GM21390 (cell line): Measurements from ENCODE around the gene MORF4L2.
"Not testable (repeated sequence)": the region's sequence is repeated elsewhere in the genome, so short reads cannot be mapped to it uniquely, and the experiment has no call there.

Experiments used
- ATAC-seq: cut with Tn5 transposase; IDR thresholded peaks from one replicate; pipeline ENCODE4 v1.9.1; 2021; ENCODE audit not compliant: unreplicated experiment

MORF4L2 gene

DNA sequence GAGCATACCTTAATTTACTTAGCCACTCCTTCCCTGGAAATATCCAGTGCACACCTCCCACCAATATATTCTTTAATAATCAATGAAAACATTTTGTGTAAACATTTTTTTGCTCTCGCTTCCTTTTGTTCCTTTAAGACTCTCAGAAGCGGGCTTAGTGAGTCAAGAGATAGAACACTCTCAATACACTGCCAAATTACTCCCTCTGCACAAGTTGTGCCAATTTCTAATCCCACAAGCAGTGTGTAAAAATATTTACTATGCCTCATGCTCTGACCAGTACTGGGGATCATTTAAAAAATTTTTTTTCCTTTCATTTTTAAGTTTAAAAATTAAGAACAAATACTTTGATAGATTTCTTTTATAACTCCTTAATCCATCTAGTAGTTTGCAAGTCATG, 5.1 kb downstream of the MORF4L2 start:
- ATAC-seq: no peak

- no peak for ATAC-seq
These were observed 8.1 kb downstream of the MORF4L2 start for GRCh38 chrX:103678199-103678993.

DNA sequence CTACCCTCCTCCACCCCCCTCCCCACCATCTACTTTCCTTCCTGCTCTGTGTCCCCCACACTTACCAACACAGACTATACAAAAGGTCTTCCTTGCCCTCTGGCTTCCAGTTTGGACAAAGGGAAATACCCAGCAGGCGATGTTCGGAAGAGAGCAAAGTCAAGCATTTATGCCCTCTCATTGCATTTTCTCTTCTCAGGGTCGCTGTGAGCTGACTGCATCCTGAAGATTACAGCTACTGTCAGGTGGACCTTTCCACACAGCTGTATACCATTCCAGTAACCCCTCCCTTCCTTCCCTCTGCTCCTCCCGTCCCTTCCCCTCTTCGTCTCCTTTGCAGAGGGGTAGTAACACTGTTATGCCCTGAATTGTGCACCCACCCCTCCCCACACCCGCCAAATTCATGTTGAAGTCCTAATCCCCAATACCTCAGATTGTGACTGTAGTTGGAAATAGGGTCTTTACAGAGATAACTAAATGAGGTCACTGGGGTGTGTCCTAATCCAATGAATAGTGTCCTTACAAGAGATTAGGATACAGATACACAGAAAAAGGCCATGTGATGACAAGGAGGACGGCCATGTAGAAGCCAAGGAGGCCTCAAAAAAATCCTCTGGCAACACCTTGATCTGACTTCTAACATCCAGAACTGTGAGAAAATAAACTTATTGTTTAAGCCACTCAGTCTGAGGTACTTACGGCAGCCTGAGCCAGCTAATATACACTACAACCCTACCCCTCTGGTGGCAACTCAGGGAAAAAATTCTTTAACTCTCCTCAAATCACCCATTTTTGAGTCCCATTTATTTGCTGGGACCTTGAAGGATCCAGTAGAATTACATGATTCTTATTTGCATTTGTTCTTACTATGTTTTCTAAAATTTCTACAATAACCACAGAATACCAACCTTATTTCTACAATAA, 11.7 kb downstream of the MORF4L2 start:
- no peak for ATAC-seq

DNA sequence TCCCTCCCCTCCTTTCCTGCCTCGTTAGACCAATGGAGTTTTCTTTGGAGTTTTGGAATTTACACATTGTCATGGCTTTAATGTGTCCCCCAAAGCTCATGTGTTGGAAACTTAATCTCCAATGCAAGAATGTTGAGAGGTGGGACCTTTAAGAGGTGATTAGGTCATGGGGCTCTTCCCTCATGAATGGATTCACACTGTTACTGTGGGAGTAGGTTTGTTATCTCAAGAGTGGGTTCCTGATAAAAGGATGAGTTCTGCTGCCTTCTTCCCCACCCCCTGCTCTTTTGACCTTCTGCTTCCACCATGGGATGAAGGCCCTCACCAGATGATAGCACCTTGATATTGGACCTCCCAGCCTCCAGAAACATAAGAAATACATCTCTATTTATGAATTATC, 16.8 kb downstream of the MORF4L2 start:
- no peak for ATAC-seq

- ATAC-seq: no peak
These were observed 20.0 kb downstream of the MORF4L2 start for GRCh38 chrX:103666202-103667107.

DNA sequence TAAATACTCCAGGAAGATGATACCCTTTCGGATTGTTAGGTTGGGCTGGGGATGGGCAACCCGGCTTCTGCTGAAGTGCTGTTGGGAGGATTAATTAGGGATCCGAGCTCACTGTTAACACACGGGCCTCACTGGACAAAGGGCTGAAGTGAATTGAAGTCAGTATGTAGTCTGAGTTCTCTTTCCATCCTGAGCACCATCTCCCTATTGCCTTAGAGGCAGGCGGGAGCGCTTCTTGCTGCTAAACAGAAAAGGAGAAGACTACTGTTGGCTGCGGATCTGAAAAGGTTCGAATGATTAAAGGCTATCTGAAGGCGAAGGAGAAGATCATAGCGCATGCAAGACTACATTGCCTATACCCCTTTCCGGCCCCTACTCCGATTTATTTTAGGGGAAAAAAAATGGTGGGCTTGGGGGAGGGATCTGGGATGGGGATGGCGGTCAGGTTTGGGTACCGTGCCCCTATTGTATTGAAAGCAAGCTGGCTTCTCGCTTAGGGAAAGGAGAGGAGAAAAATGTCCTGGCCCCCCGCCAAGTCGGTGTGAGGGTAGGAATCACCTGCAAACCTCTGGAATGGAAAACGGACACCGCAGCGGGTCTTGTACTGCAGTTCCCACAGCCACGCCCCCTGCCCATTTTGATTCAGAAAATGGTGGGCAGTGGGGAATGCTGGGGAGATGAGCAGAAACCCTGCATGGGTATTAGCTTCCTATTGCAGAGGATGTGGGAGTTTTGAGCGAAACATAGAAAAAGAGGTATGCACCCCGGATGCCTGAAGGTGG, 22.3 kb downstream of the MORF4L2 start:
- ATAC-seq: no peak

GRCh38 chrX:103659460-103659859, 27.0 kb downstream of the MORF4L2 start:
- not testable (repeated sequence) for ATAC-seq

DNA sequence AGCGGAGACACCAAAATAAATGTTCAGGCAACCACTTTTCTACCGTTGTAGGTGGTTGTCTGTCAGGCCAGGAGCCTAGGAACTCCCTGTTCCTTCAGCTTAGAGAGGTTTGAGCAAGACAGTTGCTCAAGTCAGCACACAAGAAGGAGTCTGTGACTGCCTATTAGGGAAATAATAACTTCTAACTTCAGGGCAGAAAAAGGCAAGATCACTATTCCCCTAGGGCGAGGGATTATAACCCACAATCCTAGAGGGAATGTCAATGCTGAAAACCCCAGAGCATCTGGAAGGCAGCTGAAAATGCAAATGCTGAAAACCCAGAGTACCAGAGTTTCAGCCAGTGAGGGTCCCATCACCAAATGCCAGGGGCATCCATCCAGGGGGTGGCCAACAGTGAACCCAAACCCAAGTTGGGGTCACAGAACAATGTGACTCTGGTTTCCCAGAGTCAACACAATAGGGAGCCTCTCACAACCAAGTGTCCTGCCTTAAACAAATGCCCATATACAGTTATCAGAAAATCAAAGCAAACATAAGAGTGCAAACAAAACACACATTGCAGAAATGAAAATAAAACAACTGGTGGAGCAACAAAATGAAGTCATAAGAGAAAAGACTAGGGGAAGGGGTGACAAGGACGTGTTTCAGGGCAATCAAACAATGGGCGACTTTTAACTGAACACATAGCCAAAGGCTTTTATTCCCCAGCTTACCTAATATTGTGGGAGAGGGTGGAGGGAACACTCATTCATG, 27.6 kb downstream of the MORF4L2 start:
- ATAC-seq: no peak

DNA sequence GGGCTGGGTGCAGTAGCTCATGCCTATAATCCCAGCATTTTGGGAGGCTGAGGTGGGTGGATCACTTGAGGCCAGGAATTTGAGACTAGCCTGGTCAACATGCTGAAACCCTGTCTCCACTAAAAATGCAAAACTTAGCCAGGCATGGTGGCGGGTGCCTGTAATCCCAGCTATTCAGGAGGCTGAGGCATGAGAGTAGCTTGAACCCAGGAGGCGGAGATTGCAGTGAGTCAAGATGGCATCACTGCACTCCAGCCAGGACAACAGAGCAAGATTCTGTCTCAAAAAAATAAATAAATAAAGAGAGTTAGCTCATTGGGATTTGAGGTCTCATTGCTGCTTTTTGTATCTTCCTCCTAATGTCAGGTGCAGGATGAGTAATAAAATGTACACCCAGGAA, 29.4 kb downstream of the MORF4L2 start:
- ATAC-seq: not testable (repeated sequence)

- ATAC-seq: no peak
These were observed 29.9 kb downstream of the MORF4L2 start for GRCh38 chrX:103656617-103657016.

DNA sequence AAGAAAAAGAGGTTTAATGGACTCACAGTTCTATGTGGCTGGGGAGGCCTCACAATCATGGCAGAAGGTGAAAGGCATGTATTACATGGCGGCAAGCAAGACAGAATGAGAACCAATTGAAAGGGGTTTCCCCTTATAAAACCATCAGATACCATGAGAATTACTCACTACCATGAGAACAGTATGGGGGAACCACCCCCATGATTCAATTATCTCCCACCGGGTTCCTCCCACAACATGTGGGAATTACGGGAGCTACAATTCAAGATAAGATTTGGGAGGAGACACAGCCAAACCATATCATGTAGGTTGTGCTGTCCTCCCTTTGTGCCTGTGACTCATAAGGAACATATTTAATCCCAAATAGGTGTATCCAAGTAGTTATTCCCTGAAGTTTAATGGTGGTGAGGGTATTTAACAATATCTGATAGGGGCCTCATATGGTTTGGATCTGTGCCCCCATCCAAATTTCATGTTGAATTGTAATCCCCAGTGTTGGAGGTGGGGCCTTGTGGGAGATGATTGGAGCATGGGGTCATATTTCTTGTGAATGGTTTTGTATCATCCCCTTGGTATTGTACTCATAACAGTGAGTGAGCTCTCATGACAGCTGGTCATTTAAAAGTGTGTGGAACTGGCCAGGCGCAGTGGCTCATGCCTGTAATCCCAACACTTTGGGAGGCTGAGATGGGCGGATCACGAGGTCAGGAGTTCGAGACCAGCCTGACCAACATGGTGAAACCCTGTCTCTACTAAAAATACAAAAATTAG, 31.1 kb downstream of the MORF4L2 start:
- not testable (repeated sequence) for ATAC-seq

DNA sequence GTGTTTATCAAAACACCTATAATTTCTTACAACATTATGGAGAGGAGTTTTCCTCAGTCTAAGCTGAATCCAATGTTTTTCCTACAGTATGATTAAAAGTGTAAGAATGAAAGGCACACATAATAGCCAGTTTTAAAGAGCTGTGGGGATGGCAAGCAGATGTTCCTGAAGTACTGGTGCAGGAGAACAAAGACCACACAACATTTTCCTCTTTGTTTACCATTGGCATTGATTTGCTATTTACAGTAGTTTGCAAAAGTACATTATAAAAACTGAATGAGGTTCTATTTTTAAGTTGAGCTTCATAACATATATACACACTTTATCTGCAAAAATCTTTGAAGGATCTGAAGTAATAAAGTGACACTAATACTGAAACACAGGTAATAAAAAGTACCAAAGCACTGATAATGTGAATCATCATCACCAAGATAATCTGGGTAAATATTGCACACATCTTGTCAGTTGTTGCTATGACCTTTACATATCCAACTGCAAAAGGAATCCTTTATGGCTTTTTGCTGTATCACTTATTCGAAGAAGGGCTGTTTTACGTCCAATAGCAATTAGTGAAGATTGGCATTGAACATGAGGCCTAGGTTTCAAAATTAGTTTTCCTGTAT, 35.2 kb downstream of the MORF4L2 start:
- ATAC-seq: no peak

DNA sequence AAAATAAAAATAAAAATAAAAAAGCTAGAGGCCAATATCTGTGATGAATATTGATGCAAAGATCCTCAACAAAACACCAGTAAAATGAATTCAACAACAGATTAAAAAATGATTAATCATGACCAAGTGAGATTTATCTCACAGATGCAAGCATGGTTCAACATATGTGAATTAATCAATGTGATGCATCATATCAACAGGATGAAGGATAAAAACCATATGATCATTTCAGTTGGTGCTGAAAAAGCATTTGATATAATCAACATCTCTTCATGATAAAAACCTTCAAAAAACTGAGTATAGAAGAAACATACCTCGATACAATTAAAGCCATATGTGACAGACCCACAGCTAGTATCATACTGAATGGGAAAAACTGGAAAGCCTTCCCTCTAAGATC, 38.9 kb downstream of the MORF4L2 start:
- no peak for ATAC-seq

- no peak for ATAC-seq
These were observed 42.4 kb downstream of the MORF4L2 start for GRCh38 chrX:103644125-103644524.

DNA sequence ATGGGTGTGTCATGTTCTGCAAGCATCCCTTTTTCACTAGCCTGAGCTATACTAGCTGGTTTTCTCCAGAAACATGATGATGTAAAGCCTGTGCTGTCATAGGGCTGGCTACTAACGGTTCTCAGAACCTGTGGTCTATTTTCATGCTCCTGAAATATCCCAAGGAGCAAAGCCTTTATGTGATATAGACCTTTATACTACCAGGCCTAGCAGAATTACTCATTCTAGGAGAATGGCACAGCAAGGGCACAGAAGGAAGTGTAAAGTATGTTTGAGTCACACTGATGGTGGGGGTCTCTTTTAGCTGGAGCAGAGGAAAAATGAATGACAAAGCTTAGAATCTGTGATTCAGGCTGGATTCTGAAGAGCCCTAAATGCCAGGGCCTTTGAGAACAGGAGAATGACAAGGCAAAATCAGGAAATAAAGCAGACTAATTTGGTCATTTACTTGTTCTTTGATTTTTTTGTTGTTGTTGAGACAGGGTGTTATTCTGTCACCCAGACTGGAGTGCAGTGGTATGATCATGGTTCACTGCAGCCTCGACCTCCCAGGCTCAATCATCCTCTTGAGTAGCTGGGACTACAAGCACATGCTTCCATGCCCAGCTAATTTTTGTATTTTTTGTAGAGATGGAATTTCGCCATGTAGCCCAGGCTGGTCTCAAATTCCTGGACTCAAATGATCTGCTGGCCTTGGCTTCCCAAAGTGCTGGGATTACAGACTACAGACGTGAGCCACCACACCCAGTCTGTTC, 45.9 kb downstream of the MORF4L2 start:
- ATAC-seq: no peak

- ATAC-seq: not testable (repeated sequence)
These were observed 47.8 kb downstream of the MORF4L2 start for GRCh38 chrX:103638479-103639346.
